ENCODE results near the gene MYOD1. TPM values are rescaled to one million over a fixed set of nuclear protein-coding genes. Genes with fewer than 3 reads are reported as not detected.

MYOD1 gene
- total and polyA plus RNA-seq, 12 donors = not detected

DNA sequence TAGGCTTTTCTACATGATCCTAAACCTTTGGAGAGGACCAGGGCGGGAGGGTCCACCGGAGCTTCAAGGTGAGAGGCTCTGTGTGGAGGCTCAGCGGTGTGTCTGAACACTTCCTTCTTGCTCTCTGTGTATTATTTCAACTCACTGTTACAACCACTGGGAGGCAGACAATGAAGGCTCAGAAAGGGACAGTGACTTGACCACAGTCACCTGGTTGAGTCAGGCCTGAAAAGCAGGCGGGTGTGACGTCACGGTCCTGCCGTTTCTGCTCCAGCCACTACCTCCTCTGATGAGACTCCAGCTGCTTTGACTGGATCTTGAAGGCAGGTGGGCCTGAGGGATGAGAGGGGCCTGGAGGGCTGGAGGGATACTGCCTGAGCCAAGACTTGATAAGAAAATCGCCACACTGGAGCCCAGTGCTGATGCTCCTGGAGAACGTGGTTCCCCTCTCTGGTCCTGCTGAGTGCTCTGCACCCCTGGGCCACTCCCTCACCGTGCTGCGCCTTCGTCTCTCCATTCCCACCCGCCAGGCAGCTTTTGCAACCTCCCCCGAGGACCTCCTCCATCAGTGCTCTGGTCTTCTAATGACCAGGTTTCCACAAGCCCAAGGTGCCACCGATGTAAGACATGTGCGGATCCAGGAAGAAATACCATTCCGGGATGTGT lies 43.1 kb downstream of the MYOD1 start:
- Histone ChIP-seq H3K36me3 (replicated peaks in 1 of 2) (no peaks in the 10 kb centered on the region), H3K27me3 (no peaks in the 10 kb centered on the region), H3K9me3 (replicated peaks in 1 of 3) (no peaks in the 10 kb centered on the region), H3K4me1 (replicated peaks in 1 of 2) (no peaks in the 10 kb centered on the region), H3K27ac (no peak overlapping the region), H3K4me3 (no peak overlapping the region)
- no peak for DNase-seq
- TF ChIP-seq POLR2A (IDR thresholded peaks at IDR 0.05) = no peak
- TF ChIP-seq, protein P1, sequence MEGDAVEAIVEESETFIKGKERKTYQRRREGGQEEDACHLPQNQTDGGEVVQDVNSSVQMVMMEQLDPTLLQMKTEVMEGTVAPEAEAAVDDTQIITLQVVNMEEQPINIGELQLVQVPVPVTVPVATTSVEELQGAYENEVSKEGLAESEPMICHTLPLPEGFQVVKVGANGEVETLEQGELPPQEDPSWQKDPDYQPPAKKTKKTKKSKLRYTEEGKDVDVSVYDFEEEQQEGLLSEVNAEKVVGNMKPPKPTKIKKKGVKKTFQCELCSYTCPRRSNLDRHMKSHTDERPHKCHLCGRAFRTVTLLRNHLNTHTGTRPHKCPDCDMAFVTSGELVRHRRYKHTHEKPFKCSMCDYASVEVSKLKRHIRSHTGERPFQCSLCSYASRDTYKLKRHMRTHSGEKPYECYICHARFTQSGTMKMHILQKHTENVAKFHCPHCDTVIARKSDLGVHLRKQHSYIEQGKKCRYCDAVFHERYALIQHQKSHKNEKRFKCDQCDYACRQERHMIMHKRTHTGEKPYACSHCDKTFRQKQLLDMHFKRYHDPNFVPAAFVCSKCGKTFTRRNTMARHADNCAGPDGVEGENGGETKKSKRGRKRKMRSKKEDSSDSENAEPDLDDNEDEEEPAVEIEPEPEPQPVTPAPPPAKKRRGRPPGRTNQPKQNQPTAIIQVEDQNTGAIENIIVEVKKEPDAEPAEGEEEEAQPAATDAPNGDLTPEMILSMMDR (IDR thresholded peaks at IDR 0.05) = no peak
- intact Hi-C loops (cut with DNase I) = loop anchor here (5.0 to 10.0 kb wide), 2 partner anchors 212 to 215 kb away; no protein-coding TSS in a partner anchor
- WGBS, 4 donors = 85 to 91% (median 87%) methylated on average over 14 to 17 of the region's 17 CpGs

DNA sequence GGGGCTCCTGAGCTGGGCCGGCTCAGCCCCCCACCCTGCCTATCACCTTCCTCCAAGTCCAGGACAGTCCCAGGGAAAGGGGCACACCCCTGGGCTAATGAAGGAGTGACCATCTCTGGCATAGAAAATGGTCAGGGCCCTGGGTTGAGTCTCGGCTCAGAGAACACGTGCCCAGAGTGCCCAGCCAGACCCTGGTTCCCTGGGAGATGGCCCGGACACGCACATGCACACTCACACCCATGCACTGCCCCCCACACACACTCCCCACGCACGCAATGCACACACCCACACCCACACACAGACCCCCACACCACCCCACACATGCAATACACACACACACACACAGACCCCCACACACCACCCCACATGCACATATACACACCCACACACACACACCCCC lies 43.9 kb downstream of the MYOD1 start:
- Histone ChIP-seq H3K27ac (no peak overlapping the region), H3K4me1 (replicated peaks in 1 of 2) (no peaks in the 10 kb centered on the region), H3K27me3 (no peaks in the 10 kb centered on the region), H3K4me3 (no peak overlapping the region), H3K36me3 (replicated peaks in 1 of 2) (no peaks in the 10 kb centered on the region), H3K9me3 (replicated peaks in 1 of 3) (no peaks in the 10 kb centered on the region)
- WGBS, 4 donors = 75 to 91% (median 81%) methylated on average over 7 of the region's 7 CpGs
- intact Hi-C loops (cut with DNase I) = loop anchor here (5.0 to 10.0 kb wide), 2 partner anchors 212 to 214 kb away; no protein-coding TSS in a partner anchor
- TF ChIP-seq, protein P1 (IDR thresholded peaks at IDR 0.05) = no peak
- TF ChIP-seq POLR2A (IDR thresholded peaks at IDR 0.05) = no peak
- DNase-seq = no peak

DNA sequence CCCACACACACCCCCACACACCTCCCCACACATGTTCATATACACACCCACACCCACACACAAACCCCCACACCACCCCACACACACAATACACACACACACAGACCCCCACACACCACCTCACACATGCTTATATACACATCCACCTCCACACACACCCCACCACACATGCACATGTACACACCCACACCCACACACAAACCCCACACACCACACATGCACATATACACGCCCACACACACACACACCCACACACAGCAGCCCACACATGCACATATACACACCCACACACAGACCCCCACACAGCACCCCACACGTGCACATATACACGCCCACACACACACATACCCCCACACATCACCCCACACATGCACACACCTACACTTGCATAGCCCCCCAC lies 44.3 kb downstream of the MYOD1 start:
- H3K4me3 ChIP-seq = no peak overlapping the region
- intact Hi-C loops (cut with DNase I) = loop anchor here (5.0 to 10.0 kb wide), 2 partner anchors 211 to 214 kb away; no protein-coding TSS in a partner anchor
- no peaks in the 10 kb centered on the region for H3K4me1 ChIP-seq (replicated peaks in 1 of 2)
- no peak for TF ChIP-seq POLR2A (IDR thresholded peaks at IDR 0.05)
- TF ChIP-seq, protein P1 (IDR thresholded peaks at IDR 0.05) = no peak
- no peaks in the 10 kb centered on the region for H3K27me3 ChIP-seq
- no peak overlapping the region for H3K27ac ChIP-seq
- no peaks in the 10 kb centered on the region for H3K9me3 ChIP-seq (replicated peaks in 1 of 3)
- WGBS, 4 donors = 46 to 57% (median 51%) methylated on average over 3 of the region's 3 CpGs
- no peak for DNase-seq
- H3K36me3 ChIP-seq (replicated peaks in 1 of 2) = no peaks in the 10 kb centered on the region

DNA sequence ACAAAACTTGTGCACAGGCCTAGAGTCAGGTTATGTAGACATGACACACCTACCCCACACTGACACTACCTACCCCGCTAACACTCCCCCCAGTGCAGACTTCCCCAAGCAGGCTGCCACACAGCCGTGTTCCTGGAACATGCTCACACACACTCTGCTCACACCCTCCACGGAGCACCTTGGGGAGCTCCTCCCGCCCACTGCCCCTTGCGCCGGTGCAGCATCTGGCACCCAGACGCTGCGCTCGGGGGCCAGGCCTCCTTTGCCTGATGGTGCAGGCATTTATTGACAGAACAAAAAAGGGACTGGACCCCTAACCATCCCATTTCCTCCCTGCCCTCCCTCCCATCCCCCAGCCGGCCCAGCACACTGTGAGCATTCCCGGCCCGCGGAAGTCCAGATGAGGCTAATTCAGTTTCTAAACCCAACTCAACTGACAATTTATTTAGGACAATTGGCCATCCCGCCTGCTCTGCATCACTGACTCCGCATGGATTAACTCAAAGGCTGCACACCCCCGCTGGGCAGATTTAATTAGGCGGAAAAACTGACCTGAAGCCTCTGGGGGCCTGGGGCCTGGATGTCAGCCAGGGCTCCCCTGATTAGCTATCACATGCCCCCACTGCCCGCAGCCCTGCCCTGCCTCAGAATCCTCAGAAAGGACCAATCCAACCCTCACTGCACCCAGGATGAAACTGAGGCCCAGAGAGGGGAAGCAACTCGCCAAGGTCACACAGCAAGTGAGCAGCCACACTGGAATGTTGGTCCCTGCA lies 45.3 kb downstream of the MYOD1 start:
- Histone ChIP-seq H3K4me1 (replicated peaks in 1 of 2) (no peaks in the 10 kb centered on the region), H3K36me3 (replicated peaks in 1 of 2) (no peaks in the 10 kb centered on the region), H3K27me3 (no peaks in the 10 kb centered on the region), H3K4me3 (no peak overlapping the region), H3K27ac (no peak overlapping the region), H3K9me3 (replicated peaks in 1 of 3) (no peaks in the 10 kb centered on the region)
- WGBS, 4 donors = 72 to 84% (median 82%) methylated on average over 11 to 19 of the region's 19 CpGs
- TF ChIP-seq, protein P1 (IDR thresholded peaks at IDR 0.05) = no peak
- intact Hi-C loops (cut with DNase I) = loop anchor here (5.0 to 10.0 kb wide), 2 partner anchors 210 to 213 kb away; no protein-coding TSS in a partner anchor
- DNase-seq = no peak

Data from adrenal gland (tissue), 12 donors.